Upper lobe of left lung (tissue), 6 donors: ENCODE measurements around the gene GNGT2. TPM values are rescaled to one million over a fixed set of nuclear protein-coding genes. Genes with fewer than 3 reads are reported as not detected.

Experiments used
- ATAC-seq, 2 donors: fragments of 200-7000 bp; cut with Tn5 transposase; one replicate each; pipeline ENCODE4 v1.9.1; 2022; ENCODE audit warnings: mild to moderate bottlenecking in 2 of 2, moderate library complexity in 2 of 2; ENCODE audit not compliant: low FRiP score in 2 of 2
- DNase-seq, 2 donors: peaks; one replicate each; pipeline ENCODE4 v3.0.0-alpha.2; 2019 to 2020
- H3K27ac ChIP-seq, 4 donors: fragments of 200-600 bp; sonication (generic); one replicate each; pipeline ENCODE4 v1.5.1; 2016 to 2019
- H3K27me3 ChIP-seq, 4 donors: fragments of 200-600 bp; sonication (generic); one replicate each; pipeline ENCODE4 v1.5.1; 2017 to 2019
- H3K36me3 ChIP-seq, 4 donors: fragments of 200-600 bp; sonication (generic); one replicate each; pipeline ENCODE4 v1.5.1; 2016 to 2019
- H3K4me1 ChIP-seq, 4 donors: fragments of 200-600 bp; sonication (generic); one replicate each; pipeline ENCODE4 v1.5.1; 2018 to 2019
- H3K4me3 ChIP-seq, 4 donors: fragments of 200-600 bp; sonication (generic); one replicate each; pipeline ENCODE4 v1.5.1; 2017 to 2019; ENCODE audit warnings: mild to moderate bottlenecking in 2 of 4, moderate library complexity in 1 of 4
- H3K9me3 ChIP-seq, 4 donors: fragments of 200-600 bp; sonication (generic); one replicate each; pipeline ENCODE4 v1.5.1; 2018 to 2019
- CTCF ChIP-seq, 6 experiments: fragments of 450-650 bp in 4 of 6; fragments of 200-600 bp in 2 of 6; sonication (generic) in 2 of 6; IDR thresholded peaks; one replicate each; pipeline ENCODE4 v1.5.1; 2016 to 2019; ENCODE audit warnings: antibody characterized with exemption in 6 of 6
- EP300 ChIP-seq, 4 donors: sonication (generic); formaldehyde crosslinking; IDR thresholded peaks; one replicate each; pipeline ENCODE4 v1.5.1; 2017; ENCODE audit warnings: antibody characterized with exemption in 4 of 4, control low read depth in 2 of 4
- POLR2A ChIP-seq, 4 donors: fragments of 450-650 bp; IDR thresholded peaks; one replicate each; pipeline ENCODE4 v1.5.1; 2016 to 2017; ENCODE audit warnings: antibody characterized with exemption in 4 of 4, mild to moderate bottlenecking in 2 of 4
- POLR2AphosphoS5 ChIP-seq, 2 donors: sonication (generic); formaldehyde crosslinking; IDR thresholded peaks; one replicate each; pipeline ENCODE4 v1.5.1; 2017; ENCODE audit warnings: antibody characterized with exemption in 2 of 2
- WGBS, 2 donors: methylation state at CpG; one replicate each; pipeline ENCODE4 v1.1.5; 2017 to 2018; 5-methylcytosine and 5-hydroxymethylcytosine counted together
- total RNA-seq, 6 donors: library from RNA; depleted of rRNA in 4 of 6; stranded (reverse); fragments of >200 nt in 4 of 6; gene quantifications; one replicate each; pipeline versions ENCODE4 v1.1.0 to v1.2.1, GENCODE V29; 2016 to 2021
- donor health status: DM: no; HTN: no; CAD: no; lungs with moderate emphysema.
- donor health status: DM: no; HTN: yes; CAD: no; lungs with severe emphysema.

The GNGT2 gene
- total RNA-seq, 6 donors from 2014 or later = 1.1 to 22.5 (median 9.9) TPM

GRCh38 chr17:49204516-49204915 lies 5.9 kb downstream of the GNGT2 start:
- no peaks in the 10 kb centered on the region for H3K36me3 ChIP-seq
- TF ChIP-seq POLR2AphosphoS5 (IDR thresholded peaks at IDR 0.05) (no peak), EP300 (IDR thresholded peaks at IDR 0.05) (no peak), CTCF (IDR thresholded peaks at IDR 0.05) (no peak), POLR2A (IDR thresholded peaks at IDR 0.05) (no peak)
- H3K27me3 ChIP-seq = no peaks in the 10 kb centered on the region
- 93 to 98% methylated on average over 2 of the region's 2 CpGs for WGBS, 2 donors
- H3K27ac ChIP-seq = no peak overlapping the region
- peaks cover 7 to 8% (median 7%) of the 10 kb centered on the region in 4 donors for H3K4me1 ChIP-seq
- no peaks in the 10 kb centered on the region for H3K9me3 ChIP-seq
- no peak overlapping the region for H3K4me3 ChIP-seq
- ATAC-seq (no peak), DNase-seq (no peak)

GRCh38 chr17:49203796-49204195 lies 6.6 kb downstream of the GNGT2 start:
- Histone ChIP-seq H3K27me3 (no peaks in the 10 kb centered on the region), H3K27ac (no peak overlapping the region), H3K4me3 (no peak overlapping the region), H3K36me3 (no peaks in the 10 kb centered on the region), H3K4me1 (peaks cover 0 to under 1% (median under 1%) of the 10 kb centered on the region in 4 donors), H3K9me3 (no peaks in the 10 kb centered on the region)
- ATAC-seq (no peak), DNase-seq (no peak)
- no peak for TF ChIP-seq CTCF (IDR thresholded peaks at IDR 0.05)
- TF ChIP-seq POLR2A (IDR thresholded peaks at IDR 0.05) = no peak
- no peak for TF ChIP-seq POLR2AphosphoS5 (IDR thresholded peaks at IDR 0.05)
- no peak for TF ChIP-seq EP300 (IDR thresholded peaks at IDR 0.05)
- 76 to 84% methylated on average over 2 of the region's 2 CpGs for WGBS, 2 donors

GRCh38 chr17:49201481-49201927 lies 8.9 kb downstream of the GNGT2 start:
- Histone ChIP-seq H3K4me3 (no peak overlapping the region), H3K36me3 (no peaks in the 10 kb centered on the region), H3K9me3 (no peaks in the 10 kb centered on the region), H3K27ac (no peak overlapping the region), H3K4me1 (no peaks in the 10 kb centered on the region), H3K27me3 (no peaks in the 10 kb centered on the region)
- ATAC-seq = no peak
- whole genome bisulfite sequencing, 2 donors = 84 to 90% methylated on average over 8 of the region's 8 CpGs
- DNase-seq = no peak
- no peak for TF ChIP-seq CTCF (IDR thresholded peaks at IDR 0.05)
- TF ChIP-seq POLR2A (IDR thresholded peaks at IDR 0.05) = no peak
- TF ChIP-seq POLR2AphosphoS5 (IDR thresholded peaks at IDR 0.05) = no peak
- TF ChIP-seq EP300 (IDR thresholded peaks at IDR 0.05) = no peak

DNA sequence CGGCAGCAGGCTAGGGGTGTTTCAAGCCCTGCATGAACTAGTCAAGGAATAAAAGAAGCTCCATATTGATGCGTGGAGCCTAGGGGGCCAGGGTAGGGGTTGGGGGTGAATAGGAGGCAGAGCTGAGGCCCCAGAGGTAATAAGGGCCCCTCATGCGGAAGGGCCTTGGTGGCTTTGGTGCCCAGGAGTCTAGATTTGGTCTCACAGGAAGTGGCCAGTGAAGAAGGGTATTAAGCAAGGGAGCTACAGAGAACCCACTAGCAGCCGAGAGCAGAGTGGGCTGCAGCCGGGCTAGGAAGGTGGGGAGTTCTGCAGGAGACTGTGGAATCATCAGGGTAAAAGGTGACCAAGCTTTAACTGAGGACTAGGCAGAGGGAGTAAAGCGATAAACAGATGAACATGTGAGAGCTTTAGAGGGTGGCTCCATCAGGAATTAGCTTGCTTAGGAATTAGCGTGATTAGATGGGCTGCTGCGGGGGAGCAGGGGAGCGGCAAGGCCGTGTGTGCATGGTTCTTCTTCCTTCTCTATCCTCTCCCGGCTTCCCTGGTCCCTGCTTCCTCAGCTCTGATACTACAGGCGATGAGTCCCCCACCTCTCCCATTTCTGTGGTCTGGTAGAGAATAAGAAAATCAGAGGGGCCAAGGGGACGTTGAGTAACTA lies 9.8 kb downstream of the GNGT2 start:
- Histone ChIP-seq H3K9me3 (no peaks in the 10 kb centered on the region), H3K36me3 (no peaks in the 10 kb centered on the region), H3K4me3 (no peak overlapping the region), H3K27me3 (no peaks in the 10 kb centered on the region), H3K27ac (no peak overlapping the region), H3K4me1 (no peaks in the 10 kb centered on the region)
- TF ChIP-seq POLR2A (IDR thresholded peaks at IDR 0.05) (no peak), POLR2AphosphoS5 (IDR thresholded peaks at IDR 0.05) (no peak), EP300 (IDR thresholded peaks at IDR 0.05) (no peak), CTCF (IDR thresholded peaks at IDR 0.05) (no peak)
- DNase-seq = no peak
- ATAC-seq = no peak
- WGBS, 2 donors = 87 to 88% methylated on average over 13 of the region's 13 CpGs

DNA sequence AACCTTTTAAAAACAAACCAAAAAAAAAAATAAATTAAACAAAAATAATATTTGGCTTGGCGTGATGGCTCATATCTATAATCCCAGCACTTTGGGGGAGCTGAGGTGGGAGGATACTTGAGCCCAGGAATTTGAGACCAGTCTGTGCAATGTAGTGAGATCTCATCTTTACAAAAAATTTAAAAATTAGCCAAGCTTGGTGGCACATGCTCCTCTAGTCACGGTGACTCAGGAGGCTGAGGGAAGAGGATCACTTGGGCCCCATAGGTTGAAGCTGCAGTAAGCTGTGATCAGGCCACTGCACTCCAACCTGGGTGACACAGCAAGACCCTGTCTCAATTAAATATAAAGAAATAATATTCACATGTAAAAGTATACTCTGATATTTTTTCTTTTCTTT lies 12.2 kb downstream of the GNGT2 start:
- Histone ChIP-seq H3K27me3 (no peaks in the 10 kb centered on the region), H3K4me1 (peaks cover 0 to 8% (median 4%) of the 10 kb centered on the region in 4 donors), H3K4me3 (no peak overlapping the region), H3K36me3 (no peaks in the 10 kb centered on the region), H3K9me3 (no peaks in the 10 kb centered on the region), H3K27ac (no peak overlapping the region)
- 87 to 88% methylated on average over 2 of the region's 2 CpGs for WGBS, 2 donors
- no peak for ATAC-seq
- TF ChIP-seq EP300 (IDR thresholded peaks at IDR 0.05) (no peak), POLR2AphosphoS5 (IDR thresholded peaks at IDR 0.05) (no peak), CTCF (IDR thresholded peaks at IDR 0.05) (no peak), POLR2A (IDR thresholded peaks at IDR 0.05) (no peak)
- no peak for DNase-seq
